ENCODE measurements around the gene TMEM271.
"Not testable (repeated sequence)": the region's sequence is repeated elsewhere in the genome, so short reads cannot be mapped to it uniquely, and the experiment has no call there.

TMEM271 gene

GRCh38 chr4:568962-569361 is 7.1 kb downstream of the TMEM271 start:
- in situ Hi-C loops (cut with HindIII; ENCODE audit: low sequenced_read_pairs) = no loop called here
- TF ChIP-seq CTCF (IDR thresholded peaks at IDR 0.05; ENCODE audit: low read depth, low read length, missing control alignments) = no peak
- no peak overlapping the region for H3K4me3 ChIP-seq (ENCODE audit: low read depth, low read length)
- DNase-seq (ENCODE audit: low read depth) = no peak

- in situ Hi-C loops (cut with HindIII; ENCODE audit: low sequenced_read_pairs) = no loop called here
- TF ChIP-seq CTCF (IDR thresholded peaks at IDR 0.05; ENCODE audit: low read depth, low read length, missing control alignments) = no peak
- no peak overlapping the region for H3K4me3 ChIP-seq (ENCODE audit: low read depth, low read length)
- no peak for DNase-seq (ENCODE audit: low read depth)
Measured at GRCh38 chr4:568351-568652, 7.8 kb downstream of the TMEM271 start.

- in situ Hi-C loops (cut with HindIII; ENCODE audit: low sequenced_read_pairs) = no loop called here
- no peak for TF ChIP-seq CTCF (IDR thresholded peaks at IDR 0.05; ENCODE audit: low read depth, low read length, missing control alignments)
- H3K4me3 ChIP-seq (ENCODE audit: low read depth, low read length) = no peak overlapping the region
- DNase-seq (ENCODE audit: low read depth) = no peak
Measured at GRCh38 chr4:567457-568350, 8.4 kb downstream of the TMEM271 start.

GRCh38 chr4:566508-567295 is 9.4 kb downstream of the TMEM271 start:
- no peak for DNase-seq (ENCODE audit: low read depth)
- no peak for TF ChIP-seq CTCF (IDR thresholded peaks at IDR 0.05; ENCODE audit: low read depth, low read length, missing control alignments)
- H3K4me3 ChIP-seq (ENCODE audit: low read depth, low read length) = no peak overlapping the region
- in situ Hi-C loops (cut with HindIII; ENCODE audit: low sequenced_read_pairs) = no loop called here

GRCh38 chr4:566035-566434 is 10.1 kb downstream of the TMEM271 start:
- in situ Hi-C loops (cut with HindIII; ENCODE audit: low sequenced_read_pairs) = no loop called here
- TF ChIP-seq CTCF (IDR thresholded peaks at IDR 0.05; ENCODE audit: low read depth, low read length, missing control alignments) = no peak
- no peak for DNase-seq (ENCODE audit: low read depth)
- H3K4me3 ChIP-seq (ENCODE audit: low read depth, low read length) = no peak overlapping the region

GRCh38 chr4:565614-566013 is 10.5 kb downstream of the TMEM271 start:
- DNase-seq (ENCODE audit: low read depth); in situ Hi-C loops (cut with HindIII; ENCODE audit: low sequenced_read_pairs); H3K4me3 ChIP-seq (ENCODE audit: low read depth, low read length): not testable (repeated sequence)

GRCh38 chr4:562458-562857 is 13.6 kb downstream of the TMEM271 start:
- DNase-seq (ENCODE audit: low read depth); H3K4me3 ChIP-seq (ENCODE audit: low read depth, low read length); in situ Hi-C loops (cut with HindIII; ENCODE audit: low sequenced_read_pairs): not testable (repeated sequence)

Data from astrocyte of the cerebellum (primary cell).